Testis (tissue), 2 donors: ENCODE results near the gene OR4D1.

Experiments
- CTCF ChIP-seq, 3 experiments: fragments of 450-650 bp in 2 of 3; fragments of 200-600 bp in 1 of 3; sonication (generic) in 1 of 3; IDR thresholded peaks; one replicate each; pipeline ENCODE4 v1.5.1; 2016 to 2019; ENCODE audit warnings: antibody characterized with exemption in 3 of 3, mild to moderate bottlenecking in 2 of 3, moderate library complexity in 1 of 3
- POLR2A ChIP-seq: fragments of 450-650 bp; IDR thresholded peaks from one replicate; pipeline ENCODE4 v1.6.1; 2017; ENCODE audit warnings: antibody characterized with exemption, mild to moderate bottlenecking, moderate library complexity

- TF ChIP-seq CTCF (IDR thresholded peaks at IDR 0.05) (no peak), POLR2A (no peak)
Measured at GRCh38 chr17:58187675-58188074, 39.5 kb downstream of the OR4D1 start.
